Psoas muscle (tissue), 8 donors: ENCODE measurements around the gene LDLRAD4. TPM values are rescaled to one million over a fixed set of nuclear protein-coding genes. Genes with fewer than 3 reads are reported as not detected.

ENCODE experiments used
- ATAC-seq, 4 donors: fragments of 200-7000 bp; cut with Tn5 transposase; one replicate each; pipeline ENCODE4 v1.9.1; 2020; ENCODE audit warnings: moderate library complexity in 3 of 4, mild to moderate bottlenecking in 2 of 4
- DNase-seq, 2 donors: peaks; one replicate each; pipeline ENCODE4 v3.0.0-alpha.2; 2020
- H3K27ac ChIP-seq: fragments of 200-600 bp; one replicate; pipeline ENCODE4 v1.8.0; 2022
- H3K27me3 ChIP-seq, 3 donors: fragments of 200-600 bp in 1 of 3; one replicate each; pipeline versions ENCODE4 v1.6.1 to v1.8.0; 2013 to 2022; ENCODE audit warnings: low read length in 2 of 3, mild to moderate bottlenecking in 2 of 3, moderate library complexity in 1 of 3; ENCODE audit not compliant: insufficient read depth in 3 of 3
- H3K36me3 ChIP-seq, 2 donors: fragments of 200-600 bp in 1 of 2; one replicate each; pipeline versions ENCODE4 v1.6.1 to v1.8.0; 2013 to 2022; ENCODE audit warnings: low read depth in 1 of 2, mild to moderate bottlenecking in 1 of 2, moderate library complexity in 1 of 2; ENCODE audit not compliant: insufficient read depth in 1 of 2
- H3K4me1 ChIP-seq: fragments of 200-600 bp; one replicate; pipeline ENCODE4 v1.8.0; 2022
- H3K4me3 ChIP-seq: fragments of 200-600 bp; one replicate; pipeline ENCODE4 v1.8.0; 2022; ENCODE audit warnings: mild to moderate bottlenecking
- H3K9me3 ChIP-seq: fragments of 200-600 bp; one replicate; pipeline ENCODE4 v1.8.0; 2022
- WGBS, 3 donors: extraction: QIAGEN DNeasy Blood & Tissue Kit; methylation state at CpG; one replicate each; pipeline versions ENCODE4 v1.1.6 to v1.1.7; 2013; 5-methylcytosine and 5-hydroxymethylcytosine counted together
- intact Hi-C, 2 donors: fragments of 100-400 bp; cut with DNase I; formaldehyde crosslinking; loops; one replicate each; pipeline versions ENCODE4 v1.11.0 to v1.14.2; 2022
- polyA plus RNA-seq, 3 donors: library from polyadenylated mRNA; stranded (reverse); fragments of 200-250 nt; gene quantifications; one replicate each; pipeline ENCODE4 v1.2.3, GENCODE V29; 2013
- total RNA-seq, 4 donors: library from RNA; stranded (reverse); fragmentation: NEBNext Ultra II Directional in 2 of 4; extraction: Animal tissue kit (Norgen Biotek cat#: 25700) in 2 of 4; gene quantifications; one replicate each; pipeline versions ENCODE4 v1.2.1 to v1.2.4, GENCODE V29; 2021 to 2023
- TF ChIP-seq, protein P1 (sequence below): fragments of 200-600 bp; IDR thresholded peaks from one replicate; pipeline ENCODE4 v1.8.0; 2022; ENCODE audit warnings: antibody characterized with exemption
- donor health status: healthy with polysubstance abuse.
- donor health status: DM: no; HTN: no; CAD: no; lungs with moderate emphysema.
- donor health status: Bipolar disorder and iron deficiency.
- donor health status: healthy.
- donor health status: DM: yes; HTN: yes; CAD: no.
- donor health status: DM: no; HTN: no; CAD: no.
- donor health status: DM: no; HTN: no; CAD: no.
- donor health status: DM: yes; HTN: yes; CAD: no.

Gene LDLRAD4
- total and polyA plus RNA-seq, 7 donors, result 1.8 to 13.9 (median 3.8) TPM

DNA sequence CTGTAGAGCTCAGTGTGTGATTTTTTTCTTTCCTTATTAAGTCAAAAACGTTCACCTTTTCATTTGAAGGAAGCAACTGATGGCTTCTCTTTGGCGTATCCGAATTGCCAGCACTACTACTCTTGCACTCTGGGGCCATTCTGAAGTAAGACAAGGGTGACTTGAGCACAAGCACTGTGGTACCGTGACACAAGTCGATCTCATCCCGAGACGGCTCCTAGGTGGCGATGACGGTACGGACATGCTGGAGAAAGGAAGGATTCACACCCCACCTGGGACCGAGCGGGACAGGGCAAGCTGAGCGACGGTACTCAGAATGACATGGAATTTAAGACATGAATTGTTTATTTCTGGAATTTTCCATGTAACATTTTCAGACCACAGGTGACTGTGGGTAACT lies 36.8 kb upstream of the LDLRAD4 start:
- intact Hi-C loops, result no loop called here
- TF ChIP-seq, protein P1, sequence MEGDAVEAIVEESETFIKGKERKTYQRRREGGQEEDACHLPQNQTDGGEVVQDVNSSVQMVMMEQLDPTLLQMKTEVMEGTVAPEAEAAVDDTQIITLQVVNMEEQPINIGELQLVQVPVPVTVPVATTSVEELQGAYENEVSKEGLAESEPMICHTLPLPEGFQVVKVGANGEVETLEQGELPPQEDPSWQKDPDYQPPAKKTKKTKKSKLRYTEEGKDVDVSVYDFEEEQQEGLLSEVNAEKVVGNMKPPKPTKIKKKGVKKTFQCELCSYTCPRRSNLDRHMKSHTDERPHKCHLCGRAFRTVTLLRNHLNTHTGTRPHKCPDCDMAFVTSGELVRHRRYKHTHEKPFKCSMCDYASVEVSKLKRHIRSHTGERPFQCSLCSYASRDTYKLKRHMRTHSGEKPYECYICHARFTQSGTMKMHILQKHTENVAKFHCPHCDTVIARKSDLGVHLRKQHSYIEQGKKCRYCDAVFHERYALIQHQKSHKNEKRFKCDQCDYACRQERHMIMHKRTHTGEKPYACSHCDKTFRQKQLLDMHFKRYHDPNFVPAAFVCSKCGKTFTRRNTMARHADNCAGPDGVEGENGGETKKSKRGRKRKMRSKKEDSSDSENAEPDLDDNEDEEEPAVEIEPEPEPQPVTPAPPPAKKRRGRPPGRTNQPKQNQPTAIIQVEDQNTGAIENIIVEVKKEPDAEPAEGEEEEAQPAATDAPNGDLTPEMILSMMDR, result no peak
- Histone ChIP-seq H3K4me3 (no peak overlapping the region), H3K4me1 (no peaks in the 10 kb centered on the region), H3K27ac (no peak overlapping the region), H3K36me3 (no peaks in the 10 kb centered on the region), H3K27me3 (no peaks in the 10 kb centered on the region), H3K9me3 (no peaks in the 10 kb centered on the region)
- DNase-seq, result no peak
- WGBS, 3 donors, result 81 to 82% (median 81%) methylated on average over 14 of the region's 14 CpGs
- ATAC-seq, result no peak

DNA sequence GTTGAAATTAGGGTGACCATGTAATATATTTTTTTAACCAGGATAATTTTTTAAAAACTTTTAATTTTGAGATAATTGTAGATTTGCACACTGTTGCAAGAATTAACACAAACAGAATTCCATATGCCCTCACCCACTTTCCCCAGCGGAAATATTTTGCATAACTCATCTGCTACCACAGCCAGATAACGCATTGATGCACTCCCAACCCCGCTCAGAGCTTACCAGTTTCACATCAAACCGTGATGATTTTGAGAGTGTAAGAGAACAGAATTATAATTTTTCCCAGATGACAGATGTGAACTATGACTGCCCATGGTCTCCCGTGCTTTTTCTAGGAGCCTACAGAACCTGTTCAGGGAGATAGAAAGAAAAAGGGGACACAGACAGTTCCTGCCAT lies 35.2 kb upstream of the LDLRAD4 start:
- no peaks in the 10 kb centered on the region for H3K9me3 ChIP-seq
- no peaks in the 10 kb centered on the region for H3K4me1 ChIP-seq
- 67 to 71% (median 69%) methylated on average over 5 of the region's 5 CpGs for WGBS, 3 donors
- H3K36me3 ChIP-seq, result no peaks in the 10 kb centered on the region
- DNase-seq, result no peak
- intact Hi-C loops, result no loop called here
- H3K27ac ChIP-seq, result no peak overlapping the region
- H3K4me3 ChIP-seq, result no peak overlapping the region
- ATAC-seq, result no peak
- no peaks in the 10 kb centered on the region for H3K27me3 ChIP-seq
- TF ChIP-seq, protein P1, result no peak

DNA sequence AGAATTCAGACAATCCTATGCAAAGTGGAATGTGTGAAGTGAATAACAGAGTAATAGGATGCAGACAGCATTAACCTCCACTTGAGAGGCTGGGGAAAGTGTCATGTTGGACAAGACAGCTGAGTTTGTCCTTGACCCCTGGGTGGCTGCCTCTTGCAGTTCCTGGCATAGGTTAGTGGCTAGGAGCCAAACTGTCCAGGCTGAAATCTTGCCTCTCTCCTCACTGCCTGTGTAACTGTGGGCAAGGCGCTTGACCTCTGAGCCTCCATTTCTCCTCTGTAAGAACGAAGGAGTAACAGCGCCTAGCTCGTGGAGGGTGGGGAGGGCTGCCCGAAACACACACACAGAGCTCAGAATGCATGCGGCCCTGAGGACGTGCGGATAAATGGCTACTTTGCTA lies 34.8 kb upstream of the LDLRAD4 start:
- no peak for ATAC-seq
- intact Hi-C loops, result no loop called here
- no peak for DNase-seq
- H3K36me3 ChIP-seq, result no peaks in the 10 kb centered on the region
- no peaks in the 10 kb centered on the region for H3K4me1 ChIP-seq
- no peaks in the 10 kb centered on the region for H3K27me3 ChIP-seq
- no peaks in the 10 kb centered on the region for H3K9me3 ChIP-seq
- TF ChIP-seq, protein P1, result no peak
- no peak overlapping the region for H3K4me3 ChIP-seq
- WGBS, 3 donors, result 77 to 87% (median 84%) methylated on average over 8 of the region's 8 CpGs
- H3K27ac ChIP-seq, result no peak overlapping the region

DNA sequence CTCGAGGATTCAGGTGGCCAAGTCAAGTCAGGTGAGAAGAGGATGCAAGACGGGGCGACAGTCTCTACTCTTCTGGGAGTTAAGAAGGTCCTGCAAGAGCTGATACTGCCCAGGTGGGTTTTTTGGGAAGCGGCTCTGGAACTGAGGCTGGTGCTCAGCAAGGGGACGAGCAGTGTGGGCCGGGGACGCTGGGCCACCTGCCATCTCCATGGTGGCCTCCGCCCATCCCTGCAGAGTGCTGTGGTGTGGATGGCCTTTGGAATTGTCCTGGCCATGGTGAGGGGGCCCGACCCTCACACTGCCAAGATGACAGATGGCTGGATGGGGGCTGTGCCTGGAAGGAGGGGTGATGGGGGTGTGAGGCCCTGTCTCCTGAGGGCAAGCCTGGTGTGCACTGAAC lies 34.2 kb upstream of the LDLRAD4 start:
- no peaks in the 10 kb centered on the region for H3K27me3 ChIP-seq
- no peaks in the 10 kb centered on the region for H3K4me1 ChIP-seq
- H3K36me3 ChIP-seq, result no peaks in the 10 kb centered on the region
- intact Hi-C loops, result no loop called here
- WGBS, 3 donors, result 91 to 94% (median 92%) methylated on average over 9 of the region's 9 CpGs
- H3K4me3 ChIP-seq, result no peak overlapping the region
- ATAC-seq (no peak), DNase-seq (no peak)
- TF ChIP-seq, protein P1, result no peak
- H3K9me3 ChIP-seq, result no peaks in the 10 kb centered on the region
- no peak overlapping the region for H3K27ac ChIP-seq

DNA sequence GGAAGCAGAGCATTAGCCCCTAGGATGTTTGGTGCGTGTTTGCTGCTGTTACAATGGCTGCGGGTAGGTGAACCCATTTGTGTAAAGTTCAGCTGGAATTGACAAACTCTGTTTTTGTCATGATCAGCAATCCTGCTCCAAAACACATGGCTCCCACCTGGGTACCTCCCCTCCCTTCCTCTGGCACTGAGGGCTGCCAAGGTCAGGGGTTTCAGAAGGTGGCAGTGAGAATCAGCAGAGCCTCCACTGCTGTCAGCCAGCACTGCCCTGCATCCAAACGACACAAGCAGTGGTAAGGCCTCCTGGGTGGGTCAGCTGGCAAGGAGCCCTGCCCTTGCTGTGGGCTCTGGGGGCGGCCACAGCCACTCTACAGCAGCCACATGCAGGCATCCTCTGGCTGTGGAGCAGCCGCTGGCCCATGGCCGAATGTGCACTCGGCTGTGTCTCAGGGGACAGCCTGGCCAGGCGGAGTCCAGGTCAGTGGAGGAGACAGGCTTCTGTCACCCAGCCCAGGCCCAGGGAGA lies 32.8 kb upstream of the LDLRAD4 start:
- intact Hi-C loops, result no loop called here

More for the DNA sequence above, 32.8 kb upstream of the LDLRAD4 start:
- TF ChIP-seq, protein P1, result no peak
- H3K27ac ChIP-seq, result no peak overlapping the region
- no peaks in the 10 kb centered on the region for H3K27me3 ChIP-seq
- H3K9me3 ChIP-seq, result no peaks in the 10 kb centered on the region
- whole genome bisulfite sequencing, 3 donors, result 52 to 65% (median 64%) methylated on average over 8 of the region's 8 CpGs
- no peak overlapping the region for H3K4me3 ChIP-seq
- ATAC-seq, result no peak
- no peaks in the 10 kb centered on the region for H3K36me3 ChIP-seq
- H3K4me1 ChIP-seq, result no peaks in the 10 kb centered on the region
- no peak for DNase-seq
